Forelimb muscle (tissue), 1 donor: ENCODE measurements around the gene TCF4. TPM values are rescaled to one million over a fixed set of nuclear protein-coding genes. Genes with fewer than 3 reads are reported as not detected.

Experiments used
- DNase-seq: peaks from one replicate; pipeline ENCODE4 v3.0.0-alpha.2; 2013; ENCODE audit warnings: low read depth
- polyA plus RNA-seq: library from polyadenylated mRNA; unstranded; fragments of 120-200 nt; gene quantifications from one replicate; pipeline ENCODE4 v1.2.1, GENCODE V29; 2013; ENCODE audit not compliant: insufficient read length

TCF4 gene
- polyA plus RNA-seq, 1 donor: 100 TPM

- peak; percentile 35 for DNase-seq
Observed at GRCh38 chr18:55546851-55547704, 40.9 kb downstream of the TCF4 start.

- no peak for DNase-seq
Observed at GRCh38 chr18:55544014-55544413, 44.0 kb downstream of the TCF4 start.

DNA sequence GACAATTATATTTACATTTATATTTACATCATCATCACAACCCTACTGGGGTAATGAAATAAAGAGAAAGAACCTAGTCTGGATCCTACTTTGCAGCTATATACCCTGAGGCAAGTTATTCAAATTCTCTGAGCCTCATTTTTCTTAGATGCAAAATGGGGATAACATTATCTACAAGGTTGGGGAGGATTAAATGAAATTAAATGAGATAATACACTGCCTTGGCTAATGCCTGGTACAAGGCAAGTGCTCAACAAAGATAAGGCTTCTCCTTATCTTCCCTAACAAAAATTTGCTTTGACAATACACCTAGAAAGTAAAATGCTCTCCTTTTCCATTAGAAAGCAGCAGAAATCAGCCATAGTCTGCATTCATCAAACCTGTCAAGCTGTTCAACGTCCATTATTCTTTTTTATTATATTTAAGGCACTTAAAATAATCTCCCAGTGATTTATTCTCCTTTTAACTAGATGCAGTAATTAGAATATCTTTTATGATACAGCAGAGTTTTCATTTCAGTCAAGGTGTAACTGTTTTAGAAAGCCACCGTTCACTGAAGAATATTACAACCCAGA lies 44.8 kb downstream of the TCF4 start:
- DNase-seq: no peak

DNA sequence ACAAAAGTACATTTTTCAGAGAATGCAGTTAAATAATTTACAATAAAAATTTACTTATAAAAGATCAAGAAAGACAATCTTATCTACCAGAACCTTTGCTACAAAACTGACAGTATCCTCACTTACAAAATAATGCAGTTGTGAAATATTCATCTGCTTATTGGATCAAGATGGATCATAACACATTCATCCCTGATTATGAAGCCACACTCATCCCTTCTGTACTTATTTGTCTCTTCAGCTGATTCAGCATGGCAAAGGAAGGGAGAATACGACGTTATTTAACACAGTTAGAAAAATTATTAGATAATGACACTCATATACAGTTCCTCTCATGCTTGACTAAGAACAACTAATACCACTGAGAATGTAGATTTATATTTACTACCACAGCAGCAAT lies 46.4 kb downstream of the TCF4 start:
- DNase-seq: no peak

DNA sequence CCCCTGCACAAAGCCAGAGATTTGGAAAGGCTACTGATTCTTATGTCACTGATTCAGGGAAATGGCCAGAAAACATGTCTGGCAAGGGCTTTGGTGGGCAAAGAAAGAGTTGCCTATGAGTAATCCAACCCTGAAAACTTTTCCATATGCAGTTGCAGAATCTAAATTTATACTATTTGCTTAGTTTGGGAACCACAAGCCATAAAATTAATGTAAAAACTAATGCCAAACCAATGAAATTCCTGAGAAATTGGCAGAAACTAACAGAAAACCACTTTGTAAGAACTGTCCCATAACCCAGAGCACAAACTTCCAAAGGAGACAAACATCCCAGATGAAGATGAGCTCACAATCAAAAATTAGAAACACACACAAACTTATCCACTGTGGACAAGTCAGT lies 48.8 kb downstream of the TCF4 start:
- no peak for DNase-seq

- DNase-seq: no peak
Observed at GRCh38 chr18:55534996-55535395, 53.0 kb downstream of the TCF4 start.

GRCh38 chr18:55534547-55534946 lies 53.4 kb downstream of the TCF4 start:
- no peak for DNase-seq

DNA sequence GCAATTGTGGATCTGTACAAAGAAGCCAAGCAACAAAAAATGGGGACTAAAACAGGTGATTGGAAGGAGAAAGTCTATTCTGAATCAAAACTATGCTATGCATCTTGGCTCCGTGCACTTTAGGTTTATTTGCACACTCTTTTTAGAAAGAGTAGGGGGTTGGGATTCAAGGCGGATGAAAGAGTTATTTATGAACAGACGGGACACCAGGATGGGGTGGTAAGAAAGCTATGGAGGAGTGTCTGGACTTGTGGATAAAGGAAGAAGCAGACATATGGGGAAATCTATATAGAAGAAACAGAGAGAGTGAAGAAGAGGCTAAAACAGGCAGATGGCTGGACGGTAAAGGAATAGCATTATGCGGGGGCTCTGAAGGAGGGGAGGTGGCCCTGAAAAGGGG lies 57.8 kb downstream of the TCF4 start:
- no peak for DNase-seq

- no peak for DNase-seq
Observed at GRCh38 chr18:55529581-55529980, 58.4 kb downstream of the TCF4 start.

DNA sequence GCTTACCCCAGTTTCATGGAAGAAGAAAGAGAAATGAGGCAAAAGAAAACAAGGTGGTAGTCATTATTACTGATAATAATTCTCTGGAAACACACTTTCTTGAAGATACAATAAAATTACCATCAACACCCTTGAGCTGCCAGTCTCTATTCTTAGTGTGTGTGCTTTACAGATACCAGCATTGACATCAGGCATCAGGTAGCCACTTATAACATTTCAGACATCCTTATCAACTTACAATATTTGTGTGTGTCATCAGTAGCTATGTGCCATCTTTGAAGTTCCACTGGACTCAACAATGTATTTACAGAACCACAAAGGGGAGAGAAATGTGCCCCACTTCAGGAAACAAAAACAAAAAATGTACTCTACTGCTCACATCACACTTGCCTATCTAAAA lies 62.1 kb downstream of the TCF4 start:
- DNase-seq: no peak

GRCh38 chr18:55524353-55525073 lies 63.5 kb downstream of the TCF4 start:
- no peak for DNase-seq

DNA sequence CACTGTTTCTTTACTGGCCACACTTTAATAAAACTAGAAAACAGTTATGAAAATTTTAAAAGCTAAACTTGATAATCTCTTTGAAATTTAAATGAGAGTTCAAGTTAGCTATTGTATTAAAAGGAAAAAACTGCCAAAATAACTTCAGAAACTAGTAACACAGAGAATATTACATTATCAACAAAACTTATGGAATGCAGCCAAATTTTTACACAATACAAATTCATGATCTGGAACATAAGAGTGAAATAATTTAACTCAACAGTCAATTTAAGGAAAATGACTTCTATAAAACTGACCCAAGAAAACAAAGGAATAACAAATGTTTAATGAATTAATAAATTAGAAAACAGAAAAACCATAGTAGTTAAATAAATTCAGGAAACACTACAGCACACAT lies 65.0 kb downstream of the TCF4 start:
- no peak for DNase-seq

DNA sequence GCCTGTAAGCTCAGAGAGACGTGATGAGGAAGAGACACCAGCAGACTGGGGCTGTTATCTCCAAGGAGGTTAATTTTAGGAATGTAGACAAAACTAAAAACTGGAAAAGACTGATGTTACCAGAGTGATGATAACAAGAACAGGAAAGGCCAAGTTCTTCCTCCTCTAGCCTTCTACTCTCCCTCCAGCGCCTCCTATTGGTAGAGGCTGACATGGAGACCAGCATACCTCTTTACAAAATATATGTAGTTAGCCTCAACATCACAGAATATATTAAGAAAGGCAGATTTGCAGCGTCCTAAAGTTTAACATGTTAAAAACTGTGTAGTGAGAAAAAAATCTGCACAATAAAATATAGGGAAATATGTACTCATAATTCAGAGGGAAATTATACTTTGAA lies 66.0 kb downstream of the TCF4 start:
- DNase-seq: no peak

DNA sequence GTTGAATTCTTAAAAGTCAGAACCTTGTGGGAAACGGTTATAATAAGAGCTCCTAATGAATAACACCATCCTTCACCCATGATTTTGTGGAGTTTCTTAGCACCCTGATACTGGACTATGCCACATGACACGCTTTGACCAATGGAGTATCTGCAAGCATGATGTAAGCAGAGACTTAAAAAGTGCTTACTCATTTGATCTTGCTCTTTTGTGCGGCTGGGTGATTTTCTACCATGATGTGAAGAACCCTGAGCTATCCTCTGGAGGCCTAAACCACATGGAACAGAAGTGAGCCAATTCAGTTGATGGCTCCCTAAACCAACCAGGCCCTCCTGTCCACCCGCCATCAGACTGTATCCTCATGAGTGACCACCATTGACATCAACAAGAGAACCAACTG lies 70.9 kb downstream of the TCF4 start:
- DNase-seq: no peak

GRCh38 chr18:55515941-55516710 lies 71.9 kb downstream of the TCF4 start:
- DNase-seq: no peak

DNA sequence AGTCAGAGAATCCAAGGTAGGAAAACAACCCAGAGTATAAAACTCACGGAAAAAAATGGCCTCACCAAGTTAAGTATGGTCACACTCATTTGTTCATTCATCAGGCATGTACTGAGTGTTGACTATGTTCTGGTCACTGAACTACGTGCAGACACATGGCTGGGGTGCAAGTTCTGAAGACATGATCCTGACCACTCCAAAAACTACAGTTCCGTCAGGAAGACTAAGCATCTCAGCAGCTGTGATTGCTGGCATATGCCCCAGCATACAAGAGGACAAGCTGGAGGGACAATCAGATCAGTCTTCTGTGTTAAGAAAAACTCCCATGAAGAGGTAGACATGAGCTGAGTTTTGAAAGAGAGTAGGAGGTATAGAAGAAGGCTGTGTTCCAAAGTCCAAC lies 72.8 kb downstream of the TCF4 start:
- DNase-seq: no peak

GRCh38 chr18:55513161-55513560 lies 74.8 kb downstream of the TCF4 start:
- no peak for DNase-seq

GRCh38 chr18:55511277-55511676 lies 76.7 kb downstream of the TCF4 start:
- DNase-seq: no peak

GRCh38 chr18:55510809-55511208 lies 77.2 kb downstream of the TCF4 start:
- peak; percentile 53 for DNase-seq

- DNase-seq: no peak
Observed at GRCh38 chr18:55509631-55510324, 78.2 kb downstream of the TCF4 start.

DNA sequence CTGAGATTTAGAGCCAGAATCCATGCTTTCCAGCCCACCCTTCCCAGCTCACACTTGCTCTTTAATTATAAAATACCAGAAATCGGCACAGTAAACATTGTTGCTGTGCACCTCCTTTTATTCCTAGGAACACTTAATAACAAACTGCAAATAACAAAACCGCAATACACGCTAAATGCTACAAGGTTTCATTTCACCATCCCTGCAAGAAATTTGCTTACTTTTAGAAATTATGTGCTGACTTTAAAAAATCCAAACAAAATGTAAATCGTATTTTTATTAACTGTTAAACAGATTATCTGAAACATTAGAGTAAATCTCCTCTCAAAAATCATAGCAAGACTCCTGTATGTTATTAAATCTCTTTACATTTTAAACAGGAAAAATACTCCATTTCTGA lies 79.3 kb downstream of the TCF4 start:
- no peak for DNase-seq

DNA sequence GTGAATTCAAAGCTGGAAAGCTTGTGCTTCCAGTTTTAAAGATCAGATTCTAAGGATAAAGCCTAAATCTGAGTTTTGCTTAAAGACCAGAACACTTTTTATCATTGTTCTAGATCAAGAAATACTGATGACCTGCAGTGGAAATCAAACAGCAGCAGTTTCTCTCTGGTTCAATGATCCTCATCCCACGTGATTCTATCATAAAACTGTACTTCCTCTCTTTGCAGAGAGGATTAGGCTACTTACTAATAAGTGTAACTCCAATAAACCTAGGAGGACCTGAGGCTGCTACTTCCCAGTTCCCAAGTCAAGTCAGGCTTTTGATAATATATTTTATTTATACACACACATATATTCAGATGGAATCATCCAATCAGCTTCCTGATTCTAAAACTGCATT lies 81.9 kb downstream of the TCF4 start:
- DNase-seq: no peak
